ENCODE results near the gene KHDRBS1.

DNA sequence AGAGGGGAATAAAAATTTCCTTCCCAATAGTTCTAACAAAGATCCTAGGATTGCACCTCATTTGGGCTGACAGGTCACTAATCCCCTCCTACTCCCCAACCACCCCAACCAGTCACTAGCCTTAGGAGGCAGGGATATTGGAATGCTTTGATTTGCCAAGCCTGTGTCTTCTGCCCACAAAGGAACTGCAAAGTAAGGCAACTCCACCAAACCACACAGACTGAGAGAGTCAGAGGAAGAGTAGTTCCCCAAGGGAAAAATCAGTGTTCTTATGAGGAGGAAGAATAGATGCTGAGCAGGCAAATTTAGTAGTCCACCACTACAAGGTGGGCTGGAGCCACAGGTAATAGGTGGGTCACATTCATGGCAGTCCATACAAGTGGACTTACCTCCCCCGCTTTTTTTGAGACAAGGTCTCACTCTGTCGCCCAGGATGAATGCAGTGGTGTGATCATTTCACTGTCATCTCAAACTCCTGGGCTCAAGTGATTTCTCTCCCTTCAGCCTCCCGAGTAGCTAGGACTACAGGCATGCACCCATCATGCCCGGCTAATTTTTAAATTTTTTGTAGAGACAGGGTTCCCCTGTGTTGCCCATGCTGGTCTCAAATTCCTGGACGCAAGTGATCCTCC lies 55.4 kb downstream of the KHDRBS1 start:
- TF ChIP-seq FOXA1 (IDR thresholded peaks at IDR 0.05) (no peak), FOXA1 (CRISPR knock-in tag; IDR thresholded peaks at IDR 0.05) (no peak), CSRNP2 (CRISPR knock-in tag; conservative IDR thresholded peaks at IDR 0.05; ENCODE audit: low read depth) (no peak), ZIK1 (CRISPR knock-in tag; IDR thresholded peaks at IDR 0.05; ENCODE audit: borderline replicate concordance, low read depth) (no peak), PHF8 (CRISPR knock-in tag; IDR thresholded peaks at IDR 0.05) (no peak), EZH2 (conservative IDR thresholded peaks at IDR 0.05; ENCODE audit: low read depth, low read length) (no peak), GABPA (IDR thresholded peaks at IDR 0.05; ENCODE audit: low read depth, low read length) (no peak), GABPA (CRISPR knock-in tag; IDR thresholded peaks at IDR 0.05; ENCODE audit: low read depth) (no peak)
